GM12874 (cell line): ENCODE measurements around the gene ACOXL.

Experiments used
- CTCF ChIP-seq: IDR thresholded peaks from 2 replicates; pipeline ENCODE4 v1.5.1; 2011; ENCODE audit warnings: low read depth, mild to moderate bottlenecking, control low read depth, low read length, moderate library complexity; ENCODE audit not compliant: insufficient read depth

ACOXL gene

DNA sequence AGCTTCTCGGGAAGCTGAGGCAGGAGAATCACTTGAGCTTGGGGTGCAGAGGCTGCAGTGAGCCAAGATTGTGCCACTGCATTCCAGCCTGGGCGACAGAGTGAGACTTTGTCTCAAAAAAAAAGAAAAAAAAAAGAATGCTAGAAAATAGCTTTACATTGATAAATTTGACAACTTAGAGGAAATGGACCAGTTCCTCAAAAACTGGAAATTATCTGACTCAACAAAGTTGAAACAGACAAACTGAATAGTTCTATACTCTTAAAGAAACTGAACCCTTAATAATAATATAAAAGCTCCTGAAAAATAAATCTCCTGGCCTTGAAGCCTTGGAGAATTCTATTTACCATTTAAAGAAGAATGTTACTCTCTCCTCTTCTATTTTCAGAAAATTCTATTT is 237.3 kb downstream of the ACOXL start:
- TF ChIP-seq CTCF, result no peak

- TF ChIP-seq CTCF, result no peak
Measured at GRCh38 chr2:110970201-110970600, 237.8 kb downstream of the ACOXL start.

GRCh38 chr2:110971811-110972210 is 239.4 kb downstream of the ACOXL start:
- TF ChIP-seq CTCF, result no peak

GRCh38 chr2:110973262-110973661 is 240.9 kb downstream of the ACOXL start:
- no peak for TF ChIP-seq CTCF

- TF ChIP-seq CTCF, result no peak
Measured at GRCh38 chr2:110977403-110977802, 245.0 kb downstream of the ACOXL start.

DNA sequence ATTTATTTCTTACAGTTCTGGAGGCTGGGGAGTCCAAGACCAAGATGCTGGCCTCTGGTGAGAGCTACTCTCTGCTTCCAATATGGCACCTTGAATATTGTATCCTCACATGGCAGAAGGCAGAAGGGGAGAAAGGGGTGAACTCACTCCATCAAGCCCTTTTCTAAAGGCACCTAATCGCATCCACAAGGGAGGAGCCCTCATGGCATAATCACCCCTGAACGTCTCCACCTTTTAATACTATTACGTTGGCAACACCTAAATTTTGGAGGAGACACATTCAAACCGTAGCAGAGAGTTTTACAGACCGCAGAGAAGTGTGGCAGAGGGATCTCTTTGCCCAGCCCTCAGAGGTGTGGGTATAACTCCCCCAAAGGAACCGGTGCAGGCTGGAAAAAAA is 245.8 kb downstream of the ACOXL start:
- TF ChIP-seq CTCF, result no peak

DNA sequence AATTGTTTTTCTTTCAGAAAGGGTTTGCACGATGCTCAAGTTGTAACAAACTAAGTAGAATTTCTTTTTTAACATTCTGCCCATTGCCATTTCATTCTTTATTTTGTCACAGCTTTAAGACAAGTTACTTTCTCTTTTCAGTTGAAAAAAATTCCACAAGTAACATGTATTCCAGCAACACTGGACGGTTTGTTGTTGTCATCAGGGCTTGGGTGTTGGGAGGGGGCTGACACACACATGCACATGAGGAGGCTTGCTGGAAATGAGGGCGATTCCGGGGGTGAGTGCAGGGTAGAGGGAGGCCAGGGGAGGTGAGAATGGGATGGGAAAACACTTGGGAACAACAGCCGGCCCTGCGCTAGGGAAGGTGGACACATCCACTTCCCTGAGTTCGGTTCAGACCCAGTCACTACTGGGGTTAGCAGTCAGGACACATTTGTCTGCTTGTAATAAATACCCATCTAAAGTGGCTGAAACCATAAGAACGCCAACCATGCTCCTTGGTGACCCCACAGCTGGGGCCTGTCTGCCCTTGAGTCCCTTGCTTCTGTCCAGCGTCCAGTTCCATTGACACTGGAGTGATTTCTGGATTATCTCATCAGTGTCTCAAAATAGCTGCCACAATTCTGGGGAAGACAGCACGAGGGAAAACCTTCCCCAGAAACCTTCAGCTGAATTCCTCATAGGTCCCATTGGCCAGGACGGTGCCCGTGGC is 246.5 kb downstream of the ACOXL start:
- no peak for TF ChIP-seq CTCF
